ENCODE results near the gene VAV2. TPM values are rescaled to one million over a fixed set of nuclear protein-coding genes. Genes with fewer than 3 reads are reported as not detected.

VAV2 gene
- total RNA-seq, 1 experiment from 2014 or later, result 24.7 TPM

DNA sequence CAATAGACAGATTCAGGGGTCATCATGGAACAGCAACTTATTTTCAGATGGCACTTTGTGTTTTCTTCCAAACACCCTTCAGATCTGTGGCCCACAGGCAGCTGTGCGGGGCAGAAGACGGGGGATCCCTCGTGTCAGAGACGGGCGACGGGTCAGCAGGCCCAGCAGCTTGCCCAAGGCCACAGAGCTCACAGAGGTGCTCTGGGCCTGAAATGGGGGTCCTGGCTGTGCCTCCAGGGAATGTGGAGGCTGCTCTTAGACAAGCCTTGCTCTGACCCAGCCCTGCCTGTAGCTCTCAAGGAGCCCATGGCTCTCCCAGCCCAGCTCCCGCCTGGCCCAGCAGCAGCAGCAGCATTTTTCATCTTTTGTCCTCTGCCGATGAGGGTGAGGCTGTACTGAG lies 213.0 kb downstream of the VAV2 start:
- CTCF ChIA-PET, result no interaction called here
- in situ Hi-C loops (cut with HindIII; ENCODE audit: low pct_unique_long_range_greater_than_20kb, low sequenced_read_pairs), result no loop called here
- H3K27me3 ChIP-seq (ENCODE audit: control insufficient read depth, insufficient read depth, low read length), result no peaks in the 10 kb centered on the region
- H3K36me3 ChIP-seq (ENCODE audit: control insufficient read depth, insufficient read depth, low read length), result no peaks in the 10 kb centered on the region
- intact Hi-C loops (cut with micrococcal nuclease; ENCODE audit: unreplicated experiment), result no loop called here
- no peak overlapping the region for H3K27ac ChIP-seq (ENCODE audit: low read length)
- no peaks in the 10 kb centered on the region for H3K9me3 ChIP-seq (ENCODE audit: control insufficient read depth, insufficient read depth, low read depth, low read length)
- DNase-seq (ENCODE audit: low read depth, low spot score), result no peak
- H3K4me1 ChIP-seq (ENCODE audit: control insufficient read depth, insufficient read depth, low read length), result no peaks in the 10 kb centered on the region
- BruUV-seq (replicated peaks), result no TSS peak
- no peak for ATAC-seq
- H3K4me3 ChIP-seq (ENCODE audit: low read depth in 2 of 2, low read length in 2 of 2), result no peak overlapping the region
- POLR2A ChIA-PET, result no interaction called here
- no peak for TF ChIP-seq POLR2AphosphoS5 (IDR thresholded peaks at IDR 0.05; ENCODE audit: low read depth, low read length)
- no peak for TF ChIP-seq TCF7L2 (IDR thresholded peaks at IDR 0.05; ENCODE audit: low read depth, low read length)
- TF ChIP-seq, protein P1, sequence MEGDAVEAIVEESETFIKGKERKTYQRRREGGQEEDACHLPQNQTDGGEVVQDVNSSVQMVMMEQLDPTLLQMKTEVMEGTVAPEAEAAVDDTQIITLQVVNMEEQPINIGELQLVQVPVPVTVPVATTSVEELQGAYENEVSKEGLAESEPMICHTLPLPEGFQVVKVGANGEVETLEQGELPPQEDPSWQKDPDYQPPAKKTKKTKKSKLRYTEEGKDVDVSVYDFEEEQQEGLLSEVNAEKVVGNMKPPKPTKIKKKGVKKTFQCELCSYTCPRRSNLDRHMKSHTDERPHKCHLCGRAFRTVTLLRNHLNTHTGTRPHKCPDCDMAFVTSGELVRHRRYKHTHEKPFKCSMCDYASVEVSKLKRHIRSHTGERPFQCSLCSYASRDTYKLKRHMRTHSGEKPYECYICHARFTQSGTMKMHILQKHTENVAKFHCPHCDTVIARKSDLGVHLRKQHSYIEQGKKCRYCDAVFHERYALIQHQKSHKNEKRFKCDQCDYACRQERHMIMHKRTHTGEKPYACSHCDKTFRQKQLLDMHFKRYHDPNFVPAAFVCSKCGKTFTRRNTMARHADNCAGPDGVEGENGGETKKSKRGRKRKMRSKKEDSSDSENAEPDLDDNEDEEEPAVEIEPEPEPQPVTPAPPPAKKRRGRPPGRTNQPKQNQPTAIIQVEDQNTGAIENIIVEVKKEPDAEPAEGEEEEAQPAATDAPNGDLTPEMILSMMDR (IDR thresholded peaks at IDR 0.05), result no peak
- TF ChIP-seq, protein P2, sequence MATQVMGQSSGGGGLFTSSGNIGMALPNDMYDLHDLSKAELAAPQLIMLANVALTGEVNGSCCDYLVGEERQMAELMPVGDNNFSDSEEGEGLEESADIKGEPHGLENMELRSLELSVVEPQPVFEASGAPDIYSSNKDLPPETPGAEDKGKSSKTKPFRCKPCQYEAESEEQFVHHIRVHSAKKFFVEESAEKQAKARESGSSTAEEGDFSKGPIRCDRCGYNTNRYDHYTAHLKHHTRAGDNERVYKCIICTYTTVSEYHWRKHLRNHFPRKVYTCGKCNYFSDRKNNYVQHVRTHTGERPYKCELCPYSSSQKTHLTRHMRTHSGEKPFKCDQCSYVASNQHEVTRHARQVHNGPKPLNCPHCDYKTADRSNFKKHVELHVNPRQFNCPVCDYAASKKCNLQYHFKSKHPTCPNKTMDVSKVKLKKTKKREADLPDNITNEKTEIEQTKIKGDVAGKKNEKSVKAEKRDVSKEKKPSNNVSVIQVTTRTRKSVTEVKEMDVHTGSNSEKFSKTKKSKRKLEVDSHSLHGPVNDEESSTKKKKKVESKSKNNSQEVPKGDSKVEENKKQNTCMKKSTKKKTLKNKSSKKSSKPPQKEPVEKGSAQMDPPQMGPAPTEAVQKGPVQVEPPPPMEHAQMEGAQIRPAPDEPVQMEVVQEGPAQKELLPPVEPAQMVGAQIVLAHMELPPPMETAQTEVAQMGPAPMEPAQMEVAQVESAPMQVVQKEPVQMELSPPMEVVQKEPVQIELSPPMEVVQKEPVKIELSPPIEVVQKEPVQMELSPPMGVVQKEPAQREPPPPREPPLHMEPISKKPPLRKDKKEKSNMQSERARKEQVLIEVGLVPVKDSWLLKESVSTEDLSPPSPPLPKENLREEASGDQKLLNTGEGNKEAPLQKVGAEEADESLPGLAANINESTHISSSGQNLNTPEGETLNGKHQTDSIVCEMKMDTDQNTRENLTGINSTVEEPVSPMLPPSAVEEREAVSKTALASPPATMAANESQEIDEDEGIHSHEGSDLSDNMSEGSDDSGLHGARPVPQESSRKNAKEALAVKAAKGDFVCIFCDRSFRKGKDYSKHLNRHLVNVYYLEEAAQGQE (IDR thresholded peaks at IDR 0.05; ENCODE audit: insufficient read depth in 1 of 2, low read depth in 2 of 2, low read length in 1 of 2), result no peak
- TF ChIP-seq SIN3A (IDR thresholded peaks at IDR 0.05; ENCODE audit: borderline replicate concordance, insufficient read depth, low read depth, low read length), result no peak

DNA sequence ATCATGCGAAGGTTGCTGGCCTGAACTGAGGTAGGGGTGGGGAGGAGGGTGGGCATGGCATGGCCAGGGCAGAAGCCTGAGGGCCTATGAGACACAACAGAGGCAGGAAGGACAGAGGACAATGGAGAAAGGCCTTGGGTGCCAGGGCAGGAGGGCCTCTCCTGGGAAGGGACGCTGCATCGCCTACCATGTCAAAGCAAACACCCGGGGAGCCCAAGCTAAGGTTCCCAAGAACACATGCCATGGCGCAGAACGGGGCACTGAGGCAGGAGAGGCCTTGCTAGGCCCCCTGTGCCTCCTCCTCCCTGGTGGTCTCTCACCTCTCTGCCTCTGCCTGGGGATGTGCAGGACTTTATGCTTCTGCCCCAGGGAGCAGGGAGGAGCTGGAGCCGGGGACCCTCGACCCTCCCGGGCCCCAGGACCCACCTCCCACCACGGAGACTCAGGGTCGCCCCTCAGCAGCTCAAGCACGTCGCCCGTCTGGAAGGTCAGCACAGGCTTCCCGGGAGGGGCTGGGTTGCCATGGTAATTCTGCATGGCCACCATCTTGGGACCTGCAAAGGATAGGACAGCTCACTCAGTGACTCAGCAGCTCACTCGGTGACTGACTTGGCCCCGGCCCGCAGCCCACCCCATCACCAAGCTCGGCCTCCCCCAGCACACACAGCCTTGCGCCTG lies 213.6 kb downstream of the VAV2 start:
- H3K36me3 ChIP-seq (ENCODE audit: control insufficient read depth, insufficient read depth, low read length), result no peaks in the 10 kb centered on the region
- H3K4me1 ChIP-seq (ENCODE audit: control insufficient read depth, insufficient read depth, low read length), result no peaks in the 10 kb centered on the region
- ChIA-PET POLR2A (no interaction called here), CTCF (no interaction called here)
- intact Hi-C loops (cut with micrococcal nuclease; ENCODE audit: unreplicated experiment), result no loop called here
- in situ Hi-C loops (cut with HindIII; ENCODE audit: low pct_unique_long_range_greater_than_20kb, low sequenced_read_pairs), result no loop called here
- ATAC-seq (no peak), DNase-seq (ENCODE audit: low read depth, low spot score) (no peak)
- no peaks in the 10 kb centered on the region for H3K9me3 ChIP-seq (ENCODE audit: control insufficient read depth, insufficient read depth, low read depth, low read length)
- H3K27ac ChIP-seq (ENCODE audit: low read length), result no peak overlapping the region
- H3K27me3 ChIP-seq (ENCODE audit: control insufficient read depth, insufficient read depth, low read length), result no peaks in the 10 kb centered on the region
- no peak overlapping the region for H3K4me3 ChIP-seq (ENCODE audit: low read depth in 2 of 2, low read length in 2 of 2)
- BruUV-seq (replicated peaks), result no TSS peak
- TF ChIP-seq TCF7L2 (IDR thresholded peaks at IDR 0.05; ENCODE audit: low read depth, low read length) (no peak), SIN3A (IDR thresholded peaks at IDR 0.05; ENCODE audit: borderline replicate concordance, insufficient read depth, low read depth, low read length) (no peak), POLR2AphosphoS5 (IDR thresholded peaks at IDR 0.05; ENCODE audit: low read depth, low read length) (no peak)
- TF ChIP-seq, protein P1 (IDR thresholded peaks at IDR 0.05), result no peak
- TF ChIP-seq, protein P2 (IDR thresholded peaks at IDR 0.05; ENCODE audit: insufficient read depth in 1 of 2, low read depth in 2 of 2, low read length in 1 of 2), result no peak
